IPS-18a (cell line): ENCODE results near the gene SLC52A3.
"Not testable (repeated sequence)": the region's sequence is repeated elsewhere in the genome, so short reads cannot be mapped to it uniquely, and the experiment has no call there.

Experiments used
- H3K27ac ChIP-seq: one replicate; pipeline ENCODE4 v1.5.1; 2013; ENCODE audit warnings: low read length
- H3K27me3 ChIP-seq: one replicate; pipeline ENCODE4 v1.6.1; 2013; ENCODE audit warnings: mild to moderate bottlenecking, low read length; ENCODE audit not compliant: control insufficient read depth, insufficient read depth
- H3K36me3 ChIP-seq: one replicate; pipeline ENCODE4 v1.6.1; 2013; ENCODE audit warnings: low read depth, low read length; ENCODE audit not compliant: control insufficient read depth
- H3K4me1 ChIP-seq: one replicate; pipeline ENCODE4 v1.6.1; 2013; ENCODE audit warnings: low read depth, low read length; ENCODE audit not compliant: control insufficient read depth
- H3K4me3 ChIP-seq: one replicate; pipeline ENCODE4 v1.5.1; 2013; ENCODE audit warnings: low read length
- H3K9ac ChIP-seq: one replicate; pipeline ENCODE4 v1.6.1; 2013; ENCODE audit warnings: mild to moderate bottlenecking, low read length, moderate library complexity
- H3K9me3 ChIP-seq: one replicate; pipeline ENCODE4 v1.6.1; 2013; ENCODE audit warnings: low read depth, low read length; ENCODE audit not compliant: control insufficient read depth

SLC52A3 gene

DNA sequence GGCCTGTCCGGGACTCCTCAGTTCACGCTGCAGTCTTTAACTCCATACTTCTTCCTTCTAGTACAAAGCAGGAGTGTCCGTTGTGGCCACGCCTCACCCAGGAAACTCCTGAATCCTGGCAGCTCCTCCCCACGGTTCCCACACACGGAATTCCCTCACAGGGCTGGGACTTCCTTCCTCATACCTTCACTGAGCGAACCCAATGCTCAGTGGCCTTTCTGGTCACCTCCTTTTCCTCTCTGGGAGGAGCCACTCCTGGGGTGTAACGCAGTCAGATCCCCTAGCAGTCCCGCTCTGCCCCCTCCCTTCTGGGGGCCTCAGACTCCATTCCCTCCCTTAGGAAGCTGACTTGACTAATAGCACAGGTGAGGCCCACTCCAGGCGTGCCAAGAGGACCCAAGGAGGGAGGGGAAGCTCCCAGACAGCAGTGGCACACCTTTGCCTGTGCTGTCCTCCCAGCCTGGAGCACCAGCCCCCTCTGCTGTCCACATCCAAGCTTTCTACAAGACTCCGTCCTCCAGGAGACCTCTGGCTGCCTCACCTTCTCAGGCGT lies at the start of gene SLC52A3:
Gene SLC52A3 (minus strand): TSS at position 75 of the 553 bp plus-strand sequence. CDS start 2,726 bp downstream, outside the sequence.
- H3K9ac ChIP-seq = no peak within 1 kb of the TSS
- H3K27me3 ChIP-seq = no peaks in the 10 kb centered on the region
- no peak within 1 kb of the TSS for H3K4me3 ChIP-seq
- no peaks in the 10 kb centered on the region for H3K36me3 ChIP-seq
- H3K4me1 ChIP-seq = no peaks in the 10 kb centered on the region
- no peaks in the 10 kb centered on the region for H3K9me3 ChIP-seq
- H3K27ac ChIP-seq = no peak within 1 kb of the TSS

DNA sequence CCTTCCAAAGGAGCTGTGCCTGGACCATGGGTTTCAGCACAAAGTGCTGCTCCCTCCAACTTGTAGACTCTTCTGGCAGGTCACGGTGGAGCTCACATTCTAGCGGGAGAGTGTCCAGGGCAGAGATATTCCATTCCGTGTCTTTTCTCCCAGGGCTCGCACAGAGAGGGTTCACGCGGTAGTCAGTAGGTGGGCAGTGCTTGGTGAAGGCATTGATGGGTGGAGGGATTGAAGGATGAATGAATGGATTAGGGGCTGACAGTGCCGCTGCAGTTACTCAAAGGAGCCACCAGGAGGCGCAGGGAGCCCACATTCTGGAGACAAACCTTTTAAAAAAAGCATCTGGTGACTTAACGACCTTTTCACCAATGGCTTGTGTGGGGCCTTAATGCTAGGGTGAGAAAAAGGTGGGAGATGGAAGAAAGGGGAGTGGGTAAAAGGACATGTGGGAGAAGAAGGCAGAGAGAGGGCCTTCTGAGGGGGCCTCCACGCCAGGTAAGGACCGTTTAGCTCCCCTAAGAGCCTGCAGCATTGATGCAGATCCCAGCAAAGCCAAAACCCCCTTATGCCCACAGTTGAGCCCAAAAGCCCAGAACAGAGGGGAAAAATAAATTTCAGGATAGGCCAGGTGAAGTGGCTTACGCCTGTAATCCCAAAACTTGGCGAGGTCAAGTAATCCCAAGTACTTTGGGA lies 47.8 kb upstream of the SLC52A3 start:
- no peak overlapping the region for H3K4me3 ChIP-seq
- peaks cover 3% of the 10 kb centered on the region for H3K4me1 ChIP-seq
- no peak overlapping the region for H3K27ac ChIP-seq
- H3K27me3 ChIP-seq = no peaks in the 10 kb centered on the region
- no peaks in the 10 kb centered on the region for H3K36me3 ChIP-seq
- no peaks in the 10 kb centered on the region for H3K9me3 ChIP-seq
- no peak overlapping the region for H3K9ac ChIP-seq

- peaks cover 3% of the 10 kb centered on the region for H3K4me1 ChIP-seq
- no peak overlapping the region for H3K27ac ChIP-seq
- no peak overlapping the region for H3K9ac ChIP-seq
- H3K9me3 ChIP-seq = no peaks in the 10 kb centered on the region
- no peaks in the 10 kb centered on the region for H3K36me3 ChIP-seq
- H3K4me3 ChIP-seq = no peak overlapping the region
- no peaks in the 10 kb centered on the region for H3K27me3 ChIP-seq
These were observed 46.9 kb upstream of the SLC52A3 start for GRCh38 chr20:815226-815625.

- H3K4me3 ChIP-seq = no peak overlapping the region
- H3K4me1 ChIP-seq = peaks cover 3% of the 10 kb centered on the region
- no peak overlapping the region for H3K9ac ChIP-seq
- H3K27ac ChIP-seq = no peak overlapping the region
- no peaks in the 10 kb centered on the region for H3K9me3 ChIP-seq
- no peaks in the 10 kb centered on the region for H3K27me3 ChIP-seq
- H3K36me3 ChIP-seq = no peaks in the 10 kb centered on the region
These were observed 45.1 kb upstream of the SLC52A3 start for GRCh38 chr20:813390-813789.

DNA sequence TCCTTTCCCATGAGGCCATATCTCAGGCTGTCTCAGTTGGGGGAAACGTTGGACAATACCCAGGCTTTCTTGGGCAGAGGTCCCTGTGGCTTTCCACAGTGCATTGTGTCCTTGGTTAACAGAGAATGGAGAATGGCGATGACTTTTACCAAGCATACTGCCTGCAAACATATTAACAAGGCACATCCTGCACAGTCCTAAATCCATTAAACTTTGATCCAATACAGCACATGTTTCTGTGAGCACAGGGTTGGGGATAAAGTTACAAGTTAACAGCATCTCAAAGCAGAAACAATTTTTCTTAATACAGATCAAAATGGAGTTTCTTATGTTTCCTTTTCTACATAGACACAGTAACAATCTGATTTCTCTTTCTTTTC lies 44.1 kb upstream of the SLC52A3 start:
- not testable (repeated sequence) for H3K4me3 ChIP-seq, H3K27me3 ChIP-seq, H3K36me3 ChIP-seq, H3K9me3 ChIP-seq, H3K27ac ChIP-seq, H3K4me1 ChIP-seq, H3K9ac ChIP-seq

DNA sequence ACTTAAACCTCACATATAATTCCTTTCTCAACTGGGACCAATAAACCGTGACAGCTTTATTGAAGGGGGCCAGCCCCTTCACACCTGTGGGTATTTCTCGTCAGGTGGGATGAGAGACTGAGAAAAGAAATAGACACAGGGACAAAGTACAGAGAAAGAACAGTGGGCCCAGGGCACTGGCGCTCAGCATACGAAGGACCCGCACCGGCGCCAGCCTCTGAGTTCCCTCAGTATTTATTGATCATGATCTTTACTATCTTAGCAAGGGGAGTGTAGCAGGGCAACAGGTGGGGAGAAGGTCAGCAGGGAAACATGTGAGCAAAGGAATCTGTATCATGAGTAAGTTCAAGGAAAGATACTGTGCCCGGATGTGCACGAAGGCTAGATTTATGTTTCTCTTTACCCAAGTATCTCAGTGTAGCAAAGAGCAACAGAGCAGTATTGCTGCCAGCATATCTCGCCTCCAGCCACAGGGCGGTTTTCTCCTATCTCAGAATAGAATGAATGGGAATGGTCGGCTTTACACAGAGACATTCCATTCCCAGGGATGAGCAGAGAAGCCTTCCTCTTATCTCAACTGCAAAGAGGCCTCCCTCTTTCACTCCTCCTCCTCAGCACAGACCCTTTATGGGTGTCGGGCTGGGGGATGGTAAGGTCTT lies 43.6 kb upstream of the SLC52A3 start:
- H3K27ac ChIP-seq, H3K36me3 ChIP-seq, H3K9me3 ChIP-seq, H3K27me3 ChIP-seq, H3K4me3 ChIP-seq, H3K9ac ChIP-seq, H3K4me1 ChIP-seq: not testable (repeated sequence)

DNA sequence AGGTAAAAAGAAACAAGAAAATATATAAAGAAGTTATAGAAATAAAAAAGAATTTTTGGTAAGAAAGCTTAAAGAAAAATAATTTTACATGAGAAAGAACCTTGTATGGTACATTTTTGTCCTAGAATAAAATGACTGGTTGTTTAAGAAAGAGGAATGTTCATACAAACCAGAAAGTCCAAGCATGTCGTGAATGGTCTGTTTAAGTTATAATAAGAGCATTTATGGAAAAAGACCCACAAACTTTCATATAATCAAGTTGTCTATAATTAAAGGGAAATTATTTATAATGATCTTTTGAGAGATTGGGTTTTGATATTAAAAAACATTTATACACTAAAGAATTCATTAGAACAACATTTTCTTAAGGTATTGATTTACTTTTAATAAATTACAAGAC lies 37.4 kb upstream of the SLC52A3 start:
- Histone ChIP-seq H3K4me3 (no peak overlapping the region), H3K27me3 (no peaks in the 10 kb centered on the region), H3K27ac (no peak overlapping the region), H3K9me3 (peaks cover 16% of the 10 kb centered on the region), H3K4me1 (no peaks in the 10 kb centered on the region), H3K9ac (no peak overlapping the region), H3K36me3 (no peaks in the 10 kb centered on the region)

- Histone ChIP-seq H3K9me3 (peaks cover 13% of the 10 kb centered on the region), H3K27ac (no peak overlapping the region), H3K36me3 (no peaks in the 10 kb centered on the region), H3K27me3 (no peaks in the 10 kb centered on the region), H3K9ac (no peak overlapping the region), H3K4me1 (peaks cover 7% of the 10 kb centered on the region), H3K4me3 (no peak overlapping the region)
These were observed 33.4 kb upstream of the SLC52A3 start for GRCh38 chr20:801678-802077.

DNA sequence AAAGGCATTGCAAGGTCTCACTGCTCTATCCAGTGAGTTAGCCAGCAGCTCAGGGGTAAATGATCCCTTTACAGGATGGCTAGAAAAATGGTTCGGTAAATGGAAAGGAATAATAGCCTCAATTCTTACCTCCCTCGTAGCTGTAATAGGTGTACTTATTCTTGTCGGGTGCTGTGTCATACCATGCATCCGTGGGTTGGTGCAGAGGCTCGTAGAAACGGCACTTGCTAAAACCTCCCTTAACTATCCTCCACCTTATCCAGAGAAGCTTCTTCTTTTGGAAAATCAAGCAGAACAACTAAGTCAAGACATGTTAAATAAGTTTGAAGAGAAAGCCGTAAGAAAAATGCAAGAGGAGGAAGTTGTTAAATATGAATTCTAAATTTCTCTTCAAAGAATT lies 31.7 kb upstream of the SLC52A3 start:
- H3K4me1 ChIP-seq, H3K27ac ChIP-seq, H3K9ac ChIP-seq, H3K27me3 ChIP-seq, H3K9me3 ChIP-seq, H3K36me3 ChIP-seq, H3K4me3 ChIP-seq: not testable (repeated sequence)

GRCh38 chr20:798746-799145 lies 30.4 kb upstream of the SLC52A3 start:
- H3K4me3 ChIP-seq, H3K36me3 ChIP-seq, H3K9me3 ChIP-seq, H3K27me3 ChIP-seq, H3K4me1 ChIP-seq, H3K9ac ChIP-seq, H3K27ac ChIP-seq: not testable (repeated sequence)

- H3K27ac ChIP-seq = no peak overlapping the region
- H3K9me3 ChIP-seq = no peaks in the 10 kb centered on the region
- H3K9ac ChIP-seq = no peak overlapping the region
- no peaks in the 10 kb centered on the region for H3K27me3 ChIP-seq
- H3K4me3 ChIP-seq = no peak overlapping the region
- peaks cover 22% of the 10 kb centered on the region for H3K4me1 ChIP-seq
- no peaks in the 10 kb centered on the region for H3K36me3 ChIP-seq
These were observed 28.6 kb upstream of the SLC52A3 start for GRCh38 chr20:796921-797320.

DNA sequence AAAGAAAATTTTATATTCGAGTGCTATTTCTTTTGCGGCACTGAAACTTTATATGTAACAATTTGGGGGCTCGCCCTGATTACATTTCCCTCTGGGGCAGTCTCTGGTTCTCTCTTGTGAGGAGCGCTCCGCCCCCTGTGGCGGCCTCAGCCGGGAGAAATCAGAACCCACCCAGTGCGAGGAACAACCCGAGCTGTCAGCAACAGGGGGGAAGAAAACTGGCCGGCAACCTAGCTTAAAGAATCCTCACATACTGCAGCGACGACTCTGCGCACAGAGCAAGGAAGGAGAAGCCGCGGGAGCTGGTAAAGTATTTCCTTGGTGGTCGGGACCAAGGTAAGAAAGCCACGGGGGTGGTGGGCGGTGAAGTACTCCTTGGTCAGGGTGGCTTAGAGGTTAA lies 23.9 kb upstream of the SLC52A3 start:
- no peak overlapping the region for H3K27ac ChIP-seq

More for the DNA sequence above, 23.9 kb upstream of the SLC52A3 start:
- H3K9me3 ChIP-seq = no peaks in the 10 kb centered on the region
- no peaks in the 10 kb centered on the region for H3K36me3 ChIP-seq
- H3K9ac ChIP-seq = no peak overlapping the region
- no peaks in the 10 kb centered on the region for H3K27me3 ChIP-seq
- peaks cover 45% of the 10 kb centered on the region for H3K4me1 ChIP-seq
- H3K4me3 ChIP-seq = peak overlapping the region; percentile 27
